Measurements from ENCODE around the gene ANKRD40CL. TPM values are rescaled to one million over a fixed set of nuclear protein-coding genes. Genes with fewer than 3 reads are reported as not detected.

ANKRD40CL gene
- polyA plus RNA-seq, 1 of the 3 experiments (the other 2 are of a cell fraction) = not detected

DNA sequence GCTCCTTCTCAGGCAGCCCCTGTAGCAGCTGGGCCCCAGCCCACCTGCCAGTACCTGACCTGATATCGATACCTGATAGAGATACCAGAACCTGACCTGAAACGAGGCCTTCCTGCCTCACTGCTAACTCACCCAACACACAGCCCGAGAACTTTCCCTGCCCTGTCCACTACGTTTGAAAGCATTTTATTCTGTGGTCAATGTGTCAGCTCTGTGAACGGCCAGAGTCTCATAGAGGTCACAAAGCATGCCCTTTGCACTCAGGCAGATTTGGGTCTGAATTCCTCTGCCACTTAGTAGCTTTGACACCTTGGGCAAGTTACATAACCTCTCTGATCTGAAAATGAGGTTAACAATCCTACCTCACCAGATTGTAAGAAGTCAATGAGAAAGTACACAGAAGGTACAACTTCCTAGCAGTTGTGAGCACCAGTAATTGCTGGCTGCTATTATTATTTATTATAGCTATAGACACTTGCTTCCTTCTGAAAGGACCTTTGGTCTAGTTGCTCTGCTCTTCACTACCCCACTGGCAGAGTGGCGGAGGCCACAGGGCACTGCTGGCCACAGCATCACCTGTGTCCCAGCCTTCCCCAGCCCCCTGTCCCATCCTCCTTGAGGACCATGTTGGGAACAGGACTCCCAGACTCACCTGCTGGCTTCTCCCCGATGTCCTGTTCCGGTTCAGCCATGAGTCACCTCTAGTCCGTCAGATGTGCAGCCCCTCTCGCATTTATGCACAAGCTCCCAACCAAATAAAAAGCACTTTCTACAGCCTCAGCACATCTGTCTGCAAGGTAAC lies 895 bp downstream of the ANKRD40CL start:
- Histone ChIP-seq H3K36me3 (replicated peaks in 1 of 2; ENCODE audit: control insufficient read depth in 1 of 2, insufficient read depth in 2 of 2, low read length in 1 of 2) (no peaks in the 10 kb centered on the region), H3K9me3 (no peaks in the 10 kb centered on the region), H3K4me3 (ENCODE audit: low read depth in 2 of 2, low read length in 1 of 2) (no peak overlapping the region), H3K9me2 (no peaks in the 10 kb centered on the region), H3K27me3 (ENCODE audit: insufficient read depth) (no peaks in the 10 kb centered on the region), H3K4me1 (ENCODE audit: control insufficient read depth in 1 of 2, insufficient read depth in 2 of 2, low read depth in 1 of 2, low read length in 1 of 2) (peaks cover 0 to 24% of the 10 kb centered on the region in 2 experiments; a peak in 2 of 4 replicates), H3K4me2 (no peak overlapping the region), H4K20me1 (ENCODE audit: insufficient read depth) (no peaks in the 10 kb centered on the region), H3K79me2 (ENCODE audit: insufficient read depth) (no peaks in the 10 kb centered on the region), H3F3A (replicated peaks; ENCODE audit: insufficient read depth) (no peaks in the 10 kb centered on the region), H3K27ac (ENCODE audit: low read depth in 2 of 2, low read length in 1 of 2) (no peak overlapping the region), H2AFZ (ENCODE audit: low read depth) (no peak overlapping the region), H3K9ac (no peak overlapping the region)
- no peak for TF ChIP-seq JUND (IDR thresholded peaks at IDR 0.05)
- no peak for TF ChIP-seq RXRA (IDR thresholded peaks at IDR 0.05; ENCODE audit: borderline replicate concordance, low read depth)
- no peak for TF ChIP-seq NFIC (IDR thresholded peaks at IDR 0.05; ENCODE audit: borderline replicate concordance)
- TF ChIP-seq MEF2A (IDR thresholded peaks at IDR 0.05; ENCODE audit: borderline replicate concordance, low read depth) = no peak
- TF ChIP-seq GATA2 (CRISPR knock-in tag; IDR thresholded peaks at IDR 0.05) = no peak
- 80% methylated on average over 10 of the region's 10 CpGs for WGBS (ENCODE audit: low lambda C conversion rate)
- POLR2A ChIA-PET = interaction anchor here (0.6 kb wide), 1 partner anchor 257 kb away, joined by 3 read pairs; no protein-coding TSS in a partner anchor
- CTCF ChIA-PET = interaction anchor here (0.7 to 8.7 kb wide), 10 partner anchors 12 to 287 kb away, joined by 3 to 95 read pairs (median 5); no protein-coding TSS in a partner anchor
- no peak for DNase-seq

- TF ChIP-seq FOSL2 (IDR thresholded peaks at IDR 0.05; ENCODE audit: borderline replicate concordance, low read depth) = no peak
- TF ChIP-seq ELF1 (IDR thresholded peaks at IDR 0.05) = no peak
- no peak for TF ChIP-seq POLR2AphosphoS5 (IDR thresholded peaks at IDR 0.05; ENCODE audit: low read depth, low read length)
- TF ChIP-seq EZH2phosphoT487 (IDR thresholded peaks at IDR 0.05; ENCODE audit: borderline replicate concordance, low read depth) = no peak
- TF ChIP-seq TCF12 (IDR thresholded peaks at IDR 0.05) = no peak
- no peak for TF ChIP-seq CTCF (IDR thresholded peaks at IDR 0.05)
- TF ChIP-seq ZBTB33 (IDR thresholded peaks at IDR 0.05; ENCODE audit: borderline replicate concordance, low read depth) = no peak
- no peak for TF ChIP-seq MAX (IDR thresholded peaks at IDR 0.05; ENCODE audit: low read depth)
- no peak for TF ChIP-seq MEF2A (IDR thresholded peaks at IDR 0.05; ENCODE audit: borderline replicate concordance, low read depth)
- no peak for TF ChIP-seq GATA2 (CRISPR knock-in tag; IDR thresholded peaks at IDR 0.05)
- no peak for TF ChIP-seq FOXM1 (IDR thresholded peaks at IDR 0.05; ENCODE audit: low read depth)
- no peak for TF ChIP-seq MXI1 (IDR thresholded peaks at IDR 0.05; ENCODE audit: low read depth, low read length)
- Histone ChIP-seq H2AFZ (ENCODE audit: low read depth) (no peak overlapping the region), H3K9me2 (no peaks in the 10 kb centered on the region), H3K36me3 (replicated peaks in 1 of 2; ENCODE audit: control insufficient read depth in 1 of 2, insufficient read depth in 2 of 2, low read length in 1 of 2) (no peaks in the 10 kb centered on the region), H3K27me3 (ENCODE audit: insufficient read depth) (no peaks in the 10 kb centered on the region), H3K9ac (no peak overlapping the region), H3K4me2 (no peak overlapping the region), H3K4me1 (ENCODE audit: control insufficient read depth in 1 of 2, insufficient read depth in 2 of 2, low read depth in 1 of 2, low read length in 1 of 2) (peaks cover 0 to 24% of the 10 kb centered on the region in 2 experiments; a peak in 2 of 4 replicates), H3F3A (replicated peaks; ENCODE audit: insufficient read depth) (no peaks in the 10 kb centered on the region), H3K79me2 (ENCODE audit: insufficient read depth) (no peaks in the 10 kb centered on the region), H3K9me3 (no peaks in the 10 kb centered on the region), H4K20me1 (ENCODE audit: insufficient read depth) (no peaks in the 10 kb centered on the region), H3K27ac (ENCODE audit: low read depth in 2 of 2, low read length in 1 of 2) (peak overlapping the region in 1 of 2 experiments; percentile 7; a peak in 1 of 4 replicates), H3K4me3 (ENCODE audit: low read depth in 2 of 2, low read length in 1 of 2) (no peak overlapping the region)
- ChIA-PET CTCF (interaction anchor here (1.0 to 8.7 kb wide), 12 partner anchors 7 to 286 kb away, joined by 3 to 95 read pairs (median 6); no protein-coding TSS in a partner anchor), POLR2A (interaction anchor here (0.6 kb wide), 1 partner anchor 257 kb away, joined by 3 read pairs; no protein-coding TSS in a partner anchor)
- no peak for DNase-seq
- WGBS (ENCODE audit: low lambda C conversion rate) = 86% methylated on average over 9 of the region's 9 CpGs
Measured at GRCh38 chr17:50765454-50766221, 1.7 kb downstream of the ANKRD40CL start.
